ENCODE data around the gene PHC3. TPM values are rescaled to one million over a fixed set of nuclear protein-coding genes. Genes with fewer than 3 reads are reported as not detected.
A peak's percentile ranks its signal among the peaks of the same experiment; 100 is the strongest.

Gene PHC3
- 100 to 1,000 TPM in 1 of 2 donors, 10 to 100 TPM in 1; 34.5 to 100 TPM for total RNA-seq

- DNase-seq (ENCODE audit: low spot score) = peak; percentile 90
- Histone ChIP-seq H3K4me3 (peak within 1 kb of the TSS; percentile 68 to 83), H3K27me3 (replicated peaks; ENCODE audit: insufficient read depth) (no peaks in the 10 kb centered on the region), H3K9me3 (no peaks in the 10 kb centered on the region), H3K27ac (peak within 1 kb of the TSS; percentile 94 to 97), H3K4me1 (replicated peaks) (no peaks in the 10 kb centered on the region), H3K36me3 (peaks cover 5 to 6% of the 10 kb centered on the region in 2 donors)
- TF ChIP-seq POLR2A (IDR thresholded peaks at IDR 0.05) (peak; percentile 73), CTCF (IDR thresholded peaks at IDR 0.05) (peak in 3 of 4 experiments; percentile 46 to 72 (median 55)), POLR2AphosphoS5 (IDR thresholded peaks at IDR 0.05) (peak; percentile 95)
- intact Hi-C loops (cut with DNase I) = loop anchor here (5.0 to 10.0 kb wide), 3 partner anchors 176 to 316 kb away; partner anchors contain the start of genes LRRC31, SEC62 and SKIL
- 2% methylated on average over 63 of the region's 71 CpGs for WGBS
Observed at GRCh38 chr3:170180908-170181885, at the start of gene PHC3. Gene PHC3, minus strand, starts transcription at chr3:170181733. Its CDS starts 18 bp downstream, at chr3:170181715.

GRCh38 chr3:170228093-170228766 lies 46.7 kb upstream of the PHC3 start:
- Histone ChIP-seq H3K27me3 (replicated peaks; ENCODE audit: insufficient read depth) (no peaks in the 10 kb centered on the region), H3K36me3 (no peaks in the 10 kb centered on the region), H3K4me3 (no peak overlapping the region), H3K4me1 (replicated peaks) (peaks cover 6% of the 10 kb centered on the region), H3K27ac (no peak overlapping the region), H3K9me3 (no peaks in the 10 kb centered on the region)
- DNase-seq (ENCODE audit: low spot score) = no peak
- 63% methylated on average over 2 of the region's 2 CpGs for WGBS
- no peak for TF ChIP-seq POLR2AphosphoS5 (IDR thresholded peaks at IDR 0.05)
- TF ChIP-seq CTCF (IDR thresholded peaks at IDR 0.05) = no peak
- TF ChIP-seq POLR2A (IDR thresholded peaks at IDR 0.05) = no peak
- intact Hi-C loops (cut with DNase I) = no loop called here

GRCh38 chr3:170226426-170226960 lies 45.0 kb upstream of the PHC3 start:
- Histone ChIP-seq H3K9me3 (no peaks in the 10 kb centered on the region), H3K27ac (no peak overlapping the region), H3K4me3 (no peak overlapping the region), H3K27me3 (replicated peaks; ENCODE audit: insufficient read depth) (no peaks in the 10 kb centered on the region), H3K4me1 (replicated peaks) (peaks cover 6% of the 10 kb centered on the region), H3K36me3 (no peaks in the 10 kb centered on the region)
- no peak for DNase-seq (ENCODE audit: low spot score)
- TF ChIP-seq POLR2A (IDR thresholded peaks at IDR 0.05) (no peak), CTCF (IDR thresholded peaks at IDR 0.05) (no peak), POLR2AphosphoS5 (IDR thresholded peaks at IDR 0.05) (no peak)
- intact Hi-C loops (cut with DNase I) = no loop called here
- WGBS = 34% methylated on average over 1 of the region's 1 CpG

GRCh38 chr3:170225166-170225565 lies 43.6 kb upstream of the PHC3 start:
- no peaks in the 10 kb centered on the region for H3K36me3 ChIP-seq

More at GRCh38 chr3:170225166-170225565, 43.6 kb upstream of the PHC3 start:
- intact Hi-C loops (cut with DNase I) = no loop called here
- Histone ChIP-seq H3K4me3 (no peak overlapping the region), H3K27ac (no peak overlapping the region), H3K4me1 (replicated peaks) (peaks cover 6% of the 10 kb centered on the region), H3K27me3 (replicated peaks; ENCODE audit: insufficient read depth) (no peaks in the 10 kb centered on the region), H3K9me3 (no peaks in the 10 kb centered on the region)
- no peak for DNase-seq (ENCODE audit: low spot score)
- no peak for TF ChIP-seq CTCF (IDR thresholded peaks at IDR 0.05)
- TF ChIP-seq POLR2AphosphoS5 (IDR thresholded peaks at IDR 0.05) = no peak
- TF ChIP-seq POLR2A (IDR thresholded peaks at IDR 0.05) = no peak
- WGBS = 93% methylated on average over 1 of the region's 1 CpG
